A549 (cell line): ENCODE results near the gene FXR2. TPM values are rescaled to one million over a fixed set of nuclear protein-coding genes. Genes with fewer than 3 reads are reported as not detected.
"Not testable (repeated sequence)": the region's sequence is repeated elsewhere in the genome, so short reads cannot be mapped to it uniquely, and the experiment has no call there.

Experiments used
- ATAC-seq, 2 experiments: fragments of 200-7000 bp in 1 of 2; fragments of >200 bp in 1 of 2; cut with Nextera tagmentation in 1 of 2; cut with Tn5 transposase in 1 of 2; 3 replicates each; pipeline versions ENCODE4 v1.8.0 to v1.9.1; 2018 to 2020; ENCODE audit warnings: mild to moderate bottlenecking in 1 of 2, moderate library complexity in 1 of 2
- CTCF ChIA-PET: fragments of 300-600 bp; sonication (Branson Sonifier 250); formaldehyde crosslinking; extraction: SDS; loops from one replicate; lab custom pipeline; 2021; ENCODE audit warnings: antibody characterized with exemption, inconsistent platforms; lab: Yijun Ruan, JAX
- POLR2A ChIA-PET: fragments of 350-600 bp; formaldehyde crosslinking; extraction: SDS; loops from one replicate; lab custom pipeline; 2021; ENCODE audit warnings: antibody characterized with exemption, inconsistent platforms; lab: Yijun Ruan, JAX
- DNase-seq, 2 experiments: peaks; one replicate each; pipeline versions ENCODE4 v3.0.0 to v3.0.0-alpha.2; 2011 to 2016; ENCODE audit warnings: low read depth in 1 of 2, low spot score in 1 of 2
- FAIRE-seq: peaks from 2 replicates; lab custom pipeline; 2011; peaks lifted over from hg19 to GRCh38; lab: Jason Lieb, UNC
- H3K27ac ChIP-seq, 2 experiments: fragments of >200 bp; sonication (Bioruptor Twin); formaldehyde crosslinking; 3 replicates each; pipeline ENCODE4 v1.5.1; 2016 to 2017
- H3K4me1 ChIP-seq: fragments of >200 bp; sonication (Bioruptor Twin); formaldehyde crosslinking; 3 replicates; pipeline ENCODE4 v1.6.1; 2016
- H3K4me2 ChIP-seq: fragments of >200 bp; sonication (Bioruptor Twin); formaldehyde crosslinking; 3 replicates; pipeline ENCODE4 v1.6.1; 2016
- H3K4me3 ChIP-seq: fragments of >200 bp; sonication (Bioruptor Twin); formaldehyde crosslinking; 3 replicates; pipeline ENCODE4 v1.5.1; 2016
- H3K9me3 ChIP-seq: fragments of >200 bp; sonication (Bioruptor Twin); formaldehyde crosslinking; 3 replicates; pipeline ENCODE4 v1.6.1; 2016
- CBX8 ChIP-seq: fragments of 200-600 bp; sonication (generic); IDR thresholded peaks from 2 replicates; pipeline ENCODE4 v1.6.1; 2016
- CHD2 ChIP-seq: fragments of 150-350 bp; IDR thresholded peaks from 2 replicates; pipeline ENCODE4 v1.6.1; 2014; ENCODE audit warnings: low read length; ENCODE audit not compliant: partially characterized antibody
- CHD4 ChIP-seq: fragments of 200-600 bp; sonication (generic); IDR thresholded peaks from 2 replicates; pipeline ENCODE4 v1.6.1; 2016; ENCODE audit warnings: antibody characterized with exemption, mild to moderate bottlenecking, borderline replicate concordance
- EHMT2 ChIP-seq: fragments of 200-600 bp; sonication (generic); IDR thresholded peaks from 2 replicates; pipeline ENCODE4 v1.6.1; 2016; ENCODE audit warnings: antibody characterized with exemption, low read depth, mild to moderate bottlenecking, moderate library complexity
- EP300 ChIP-seq, 2 experiments: fragments of >200 bp; sonication (Bioruptor Twin); formaldehyde crosslinking; IDR thresholded peaks; 2 replicates in 1 of 2; 3 replicates in 1 of 2; pipeline ENCODE4 v1.6.1; 2016 to 2017
- HOXA7 ChIP-seq: fragments of 250-450 bp; sonication (Bioruptor Pico); IDR thresholded peaks from 2 replicates; pipeline ENCODE4 v1.5.0; 2020; ENCODE audit warnings: mild to moderate bottlenecking, moderate library complexity
- JUN ChIP-seq, 2 experiments: fragments of >200 bp; sonication (Bioruptor Twin); formaldehyde crosslinking; IDR thresholded peaks; 2 replicates in 1 of 2; 3 replicates in 1 of 2; pipeline ENCODE4 v1.6.1; 2016 to 2017
- JUNB ChIP-seq: fragments of >200 bp; sonication (Bioruptor Twin); formaldehyde crosslinking; IDR thresholded peaks from 2 replicates; pipeline ENCODE4 v1.6.1; 2016
- KDM5A ChIP-seq: fragments of 200-600 bp; sonication (generic); IDR thresholded peaks from 2 replicates; pipeline ENCODE4 v1.6.1; 2016; ENCODE audit warnings: antibody characterized with exemption, mild to moderate bottlenecking
- PHF8 ChIP-seq: fragments of 200-600 bp; sonication (generic); IDR thresholded peaks from 2 replicates; pipeline ENCODE4 v1.6.1; 2016; ENCODE audit warnings: low read depth, mild to moderate bottlenecking, antibody characterized with exemption, moderate library complexity, borderline replicate concordance
- RCOR1 ChIP-seq: fragments of 150-350 bp; IDR thresholded peaks from 2 replicates; pipeline ENCODE4 v1.6.1; 2014; ENCODE audit warnings: antibody characterized with exemption, low read length, low read depth
- RFX5 ChIP-seq: fragments of 450-650 bp; IDR thresholded peaks from 2 replicates; pipeline ENCODE4 v1.7.1; 2014; ENCODE audit warnings: antibody characterized with exemption, mild to moderate bottlenecking, moderate library complexity
- TP53 ChIP-seq: fragments of 250-450 bp; sonication (Bioruptor Pico); IDR thresholded peaks from 2 replicates; pipeline ENCODE4 v1.5.0; 2021; ENCODE audit warnings: mild to moderate bottlenecking, moderate library complexity
- ZC3H11A ChIP-seq: fragments of 450-650 bp; IDR thresholded peaks from 2 replicates; pipeline ENCODE4 v1.6.1; 2014; ENCODE audit warnings: antibody characterized with exemption, mild to moderate bottlenecking
- ZFP36 ChIP-seq: fragments of 450-650 bp; IDR thresholded peaks from 2 replicates; pipeline ENCODE4 v1.6.1; 2014; ENCODE audit warnings: borderline replicate concordance; ENCODE audit not compliant: partially characterized antibody
- WGBS: methylation state at CpG from one replicate; pipeline ENCODE4 v1.1.6; 2017; ENCODE audit errors: missing lambda C conversion rate; 5-methylcytosine and 5-hydroxymethylcytosine counted together
- polyA plus RNA-seq, 4 experiments: library from polyadenylated mRNA; depleted of rRNA in 3 of 4; stranded (reverse); fragments of >200 nt; fragmentation: RNase III in 1 of 4; extraction: RNeasy Plus Mini Kit Qiagen cat#74134 plus additional on column Dnase treatment in 1 of 4; gene quantifications; 2 replicates in 3 of 4; 3 replicates in 1 of 4; pipeline ENCODE4 v1.2.3, GENCODE V29; 2011 to 2017
- TF ChIP-seq, protein P1 (sequence below): IDR thresholded peaks from 2 replicates; pipeline ENCODE4 v1.6.1; 2012; ENCODE audit warnings: low read depth, borderline replicate concordance
- TF ChIP-seq, protein P2 (sequence below): fragments of 200-600 bp; sonication (generic); IDR thresholded peaks from 2 replicates; pipeline ENCODE4 v1.6.1; 2016; ENCODE audit warnings: antibody characterized with exemption, mild to moderate bottlenecking, moderate library complexity
- TF ChIP-seq, protein P3 (sequence below): fragments of >200 bp; sonication (Bioruptor Twin); formaldehyde crosslinking; IDR thresholded peaks from 3 replicates; pipeline ENCODE4 v1.6.1; 2016
- TF ChIP-seq, protein P4 (sequence below): fragments of 150-350 bp; IDR thresholded peaks from 2 replicates; pipeline ENCODE4 v1.6.1; 2014; ENCODE audit warnings: low read depth, mild to moderate bottlenecking, low read length
- TF ChIP-seq, protein P5 (sequence below): fragments of >200 bp; sonication (Bioruptor Twin); formaldehyde crosslinking; IDR thresholded peaks from 2 replicates; pipeline ENCODE4 v1.6.1; 2016

Gene FXR2
- polyA plus RNA-seq, 2 of the 4 experiments (the other 2 are of a cell fraction), result 40.7 to 45.2 TPM

DNA sequence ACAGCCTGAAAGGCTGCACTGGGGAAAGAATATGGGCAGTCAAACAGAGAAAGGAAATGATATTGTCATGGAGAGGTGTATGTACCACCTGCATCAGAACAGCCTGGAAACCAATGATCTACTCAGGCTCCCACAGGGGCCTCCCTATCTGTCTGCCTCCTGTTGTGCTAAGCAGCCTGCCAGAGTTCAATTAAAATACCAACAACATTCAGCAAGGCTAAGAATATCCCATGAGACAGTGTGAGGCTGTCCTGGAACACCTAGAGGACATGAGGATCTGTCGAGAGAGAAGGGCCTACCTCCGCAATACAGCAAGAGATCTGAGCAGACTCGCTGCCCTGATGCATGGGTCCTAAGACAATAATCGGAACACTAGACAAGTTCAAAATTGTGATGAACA, 8.4 kb downstream of the FXR2 start (continued):
- TF ChIP-seq, protein P1, sequence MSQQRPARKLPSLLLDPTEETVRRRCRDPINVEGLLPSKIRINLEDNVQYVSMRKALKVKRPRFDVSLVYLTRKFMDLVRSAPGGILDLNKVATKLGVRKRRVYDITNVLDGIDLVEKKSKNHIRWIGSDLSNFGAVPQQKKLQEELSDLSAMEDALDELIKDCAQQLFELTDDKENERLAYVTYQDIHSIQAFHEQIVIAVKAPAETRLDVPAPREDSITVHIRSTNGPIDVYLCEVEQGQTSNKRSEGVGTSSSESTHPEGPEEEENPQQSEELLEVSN, result no peak
- no peak for TF ChIP-seq RFX5

DNA sequence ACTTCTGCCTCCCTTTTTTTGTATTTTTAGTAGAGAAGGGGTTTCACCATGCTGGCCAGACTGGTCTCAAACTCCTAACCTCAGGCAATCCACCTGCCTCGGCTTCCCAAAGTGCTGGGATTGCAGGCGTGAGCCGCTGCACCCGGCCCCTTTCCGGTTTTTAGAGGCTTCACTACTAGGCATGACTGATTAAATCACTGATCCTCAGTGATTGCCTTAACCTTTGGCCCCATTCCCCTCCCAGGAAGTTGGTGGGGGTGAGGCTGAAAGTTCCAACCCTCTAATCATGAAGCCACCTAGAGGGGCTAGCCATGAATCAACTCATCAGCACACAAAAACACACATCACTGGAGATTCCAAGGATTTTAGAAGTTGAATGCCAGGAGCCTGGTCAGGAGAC, 17.1 kb downstream of the FXR2 start:
- H3K4me3 ChIP-seq, H3K27ac ChIP-seq, POLR2A ChIA-PET, H3K9me3 ChIP-seq, H3K4me2 ChIP-seq, H3K4me1 ChIP-seq, ATAC-seq, DNase-seq: not testable (repeated sequence)
- CTCF ChIA-PET, result interaction anchor here (0.6 to 6.8 kb wide), 3 partner anchors 12 to 507 kb away, joined by 3 to 49 read pairs (median 4); partner anchors contain the start of genes FXR2 and MPDU1
- FAIRE-seq, result peak; percentile 96
- 98% methylated on average over 5 of the region's 5 CpGs for WGBS

DNA sequence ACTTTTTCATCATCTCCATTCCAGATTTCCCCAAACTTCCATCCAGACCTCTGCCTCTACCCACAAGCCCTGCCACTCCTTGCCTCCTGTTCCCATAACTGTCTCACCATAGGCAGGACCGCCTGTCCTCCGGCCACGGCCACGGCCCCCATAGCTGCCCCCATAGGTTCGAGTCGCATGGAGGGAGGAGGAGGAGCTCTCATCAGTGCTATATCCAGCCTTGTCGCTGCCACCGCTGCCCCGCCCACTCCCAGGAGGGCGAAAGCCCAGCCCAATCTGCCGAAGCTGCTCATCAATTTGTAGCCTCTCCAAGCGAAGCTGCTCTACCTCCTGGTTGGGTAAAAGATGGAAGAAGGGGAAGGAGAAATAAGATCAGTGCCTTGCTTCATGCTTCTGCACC, 21.4 kb downstream of the FXR2 start:
- DNase-seq (no peak), FAIRE-seq (no peak), ATAC-seq (no peak)
- ChIA-PET CTCF (interaction anchor here (0.6 to 6.8 kb wide), 9 partner anchors 7 to 205 kb away, joined by 3 to 49 read pairs (median 7); partner anchors contain the start of genes FXR2, MPDU1, SENP3 and TP53), POLR2A (interaction anchor here (0.7 to 0.8 kb wide), 3 partner anchors 10 to 94 kb away, joined by 3 to 5 read pairs (median 3); partner anchors contain the start of genes MPDU1 and TP53)
- Histone ChIP-seq H3K4me2 (no peak overlapping the region), H3K27ac (no peak overlapping the region), H3K9me3 (no peaks in the 10 kb centered on the region), H3K4me3 (no peak overlapping the region), H3K4me1 (peaks cover 24% of the 10 kb centered on the region)
- WGBS, result 93% methylated on average over 12 of the region's 12 CpGs
- no peak for TF ChIP-seq CBX8
- TF ChIP-seq JUN (IDR thresholded peaks at IDR 0.05), result no peak
- TF ChIP-seq, protein P2, sequence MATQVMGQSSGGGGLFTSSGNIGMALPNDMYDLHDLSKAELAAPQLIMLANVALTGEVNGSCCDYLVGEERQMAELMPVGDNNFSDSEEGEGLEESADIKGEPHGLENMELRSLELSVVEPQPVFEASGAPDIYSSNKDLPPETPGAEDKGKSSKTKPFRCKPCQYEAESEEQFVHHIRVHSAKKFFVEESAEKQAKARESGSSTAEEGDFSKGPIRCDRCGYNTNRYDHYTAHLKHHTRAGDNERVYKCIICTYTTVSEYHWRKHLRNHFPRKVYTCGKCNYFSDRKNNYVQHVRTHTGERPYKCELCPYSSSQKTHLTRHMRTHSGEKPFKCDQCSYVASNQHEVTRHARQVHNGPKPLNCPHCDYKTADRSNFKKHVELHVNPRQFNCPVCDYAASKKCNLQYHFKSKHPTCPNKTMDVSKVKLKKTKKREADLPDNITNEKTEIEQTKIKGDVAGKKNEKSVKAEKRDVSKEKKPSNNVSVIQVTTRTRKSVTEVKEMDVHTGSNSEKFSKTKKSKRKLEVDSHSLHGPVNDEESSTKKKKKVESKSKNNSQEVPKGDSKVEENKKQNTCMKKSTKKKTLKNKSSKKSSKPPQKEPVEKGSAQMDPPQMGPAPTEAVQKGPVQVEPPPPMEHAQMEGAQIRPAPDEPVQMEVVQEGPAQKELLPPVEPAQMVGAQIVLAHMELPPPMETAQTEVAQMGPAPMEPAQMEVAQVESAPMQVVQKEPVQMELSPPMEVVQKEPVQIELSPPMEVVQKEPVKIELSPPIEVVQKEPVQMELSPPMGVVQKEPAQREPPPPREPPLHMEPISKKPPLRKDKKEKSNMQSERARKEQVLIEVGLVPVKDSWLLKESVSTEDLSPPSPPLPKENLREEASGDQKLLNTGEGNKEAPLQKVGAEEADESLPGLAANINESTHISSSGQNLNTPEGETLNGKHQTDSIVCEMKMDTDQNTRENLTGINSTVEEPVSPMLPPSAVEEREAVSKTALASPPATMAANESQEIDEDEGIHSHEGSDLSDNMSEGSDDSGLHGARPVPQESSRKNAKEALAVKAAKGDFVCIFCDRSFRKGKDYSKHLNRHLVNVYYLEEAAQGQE, result no peak
- no peak for TF ChIP-seq EHMT2
- no peak for TF ChIP-seq HOXA7
- TF ChIP-seq ZC3H11A, result no peak
- no peak for TF ChIP-seq CHD2
- TF ChIP-seq KDM5A, result no peak
- TF ChIP-seq JUNB, result no peak
- no peak for TF ChIP-seq CHD4
- no peak for TF ChIP-seq ZFP36
- TF ChIP-seq, protein P3, sequence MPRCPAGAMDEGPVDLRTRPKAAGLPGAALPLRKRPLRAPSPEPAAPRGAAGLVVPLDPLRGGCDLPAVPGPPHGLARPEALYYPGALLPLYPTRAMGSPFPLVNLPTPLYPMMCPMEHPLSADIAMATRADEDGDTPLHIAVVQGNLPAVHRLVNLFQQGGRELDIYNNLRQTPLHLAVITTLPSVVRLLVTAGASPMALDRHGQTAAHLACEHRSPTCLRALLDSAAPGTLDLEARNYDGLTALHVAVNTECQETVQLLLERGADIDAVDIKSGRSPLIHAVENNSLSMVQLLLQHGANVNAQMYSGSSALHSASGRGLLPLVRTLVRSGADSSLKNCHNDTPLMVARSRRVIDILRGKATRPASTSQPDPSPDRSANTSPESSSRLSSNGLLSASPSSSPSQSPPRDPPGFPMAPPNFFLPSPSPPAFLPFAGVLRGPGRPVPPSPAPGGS, result no peak
- TF ChIP-seq EP300 (IDR thresholded peaks at IDR 0.05), result no peak
- TF ChIP-seq, all 56 proteins: peak for 0

DNA sequence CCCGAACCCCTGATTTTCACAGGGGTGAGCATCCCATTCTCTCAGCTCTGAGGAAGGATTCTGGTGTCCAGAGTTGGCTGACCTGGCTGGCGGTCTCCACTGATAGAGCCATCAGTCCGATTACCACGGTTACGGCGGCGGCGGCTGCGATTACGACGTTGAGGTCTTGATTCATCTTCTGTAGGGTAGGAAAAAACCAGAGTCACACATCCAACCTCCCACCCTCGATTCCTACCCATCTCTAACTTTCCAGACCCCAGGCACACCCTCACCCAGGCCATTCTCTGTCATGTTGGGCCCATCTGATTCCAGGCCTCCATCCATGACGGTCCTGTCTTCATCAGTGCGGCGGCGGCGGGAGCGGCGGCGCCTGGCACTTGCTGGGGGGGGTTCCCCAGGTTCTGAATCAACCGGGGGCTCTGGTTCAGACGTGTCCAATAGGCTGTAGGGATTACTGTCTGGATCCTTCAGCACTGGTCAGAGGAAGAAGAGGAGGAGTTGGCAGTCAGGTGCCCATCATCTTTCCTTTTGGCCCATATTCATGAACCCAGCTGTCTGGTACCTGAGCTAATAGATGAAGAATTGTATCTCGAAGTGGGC, 22.2 kb downstream of the FXR2 start:
- 92% methylated on average over 23 of the region's 23 CpGs for WGBS
- Histone ChIP-seq H3K4me2 (no peak overlapping the region), H3K4me1 (peaks cover 26% of the 10 kb centered on the region), H3K4me3 (no peak overlapping the region)
- CTCF ChIA-PET, result interaction anchor here (1.0 to 6.8 kb wide), 6 partner anchors 7 to 95 kb away, joined by 3 to 49 read pairs (median 13); partner anchors contain the start of genes MPDU1, TP53 and WRAP53
- no peak for ATAC-seq
- no peak for FAIRE-seq
- TF ChIP-seq PHF8 (no peak), TP53 (CRISPR knock-in tag) (no peak), ZC3H11A (no peak), RCOR1 (no peak)
- TF ChIP-seq, protein P4, sequence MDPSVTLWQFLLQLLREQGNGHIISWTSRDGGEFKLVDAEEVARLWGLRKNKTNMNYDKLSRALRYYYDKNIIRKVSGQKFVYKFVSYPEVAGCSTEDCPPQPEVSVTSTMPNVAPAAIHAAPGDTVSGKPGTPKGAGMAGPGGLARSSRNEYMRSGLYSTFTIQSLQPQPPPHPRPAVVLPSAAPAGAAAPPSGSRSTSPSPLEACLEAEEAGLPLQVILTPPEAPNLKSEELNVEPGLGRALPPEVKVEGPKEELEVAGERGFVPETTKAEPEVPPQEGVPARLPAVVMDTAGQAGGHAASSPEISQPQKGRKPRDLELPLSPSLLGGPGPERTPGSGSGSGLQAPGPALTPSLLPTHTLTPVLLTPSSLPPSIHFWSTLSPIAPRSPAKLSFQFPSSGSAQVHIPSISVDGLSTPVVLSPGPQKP, result no peak
- TF ChIP-seq, protein P5, sequence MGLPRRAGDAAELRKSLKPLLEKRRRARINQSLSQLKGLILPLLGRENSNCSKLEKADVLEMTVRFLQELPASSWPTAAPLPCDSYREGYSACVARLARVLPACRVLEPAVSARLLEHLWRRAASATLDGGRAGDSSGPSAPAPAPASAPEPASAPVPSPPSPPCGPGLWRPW, result no peak
- TF ChIP-seq, all 56 proteins: peak for 0
- POLR2A ChIA-PET, result interaction anchor here (0.7 to 0.8 kb wide), 3 partner anchors 9 to 95 kb away, joined by 3 to 5 read pairs (median 3); partner anchors contain the start of genes MPDU1 and TP53
- no peak for DNase-seq
- Histone ChIP-seq H3K27ac (no peak overlapping the region), H3K9me3 (no peaks in the 10 kb centered on the region)
